Fibroblast of villous mesenchyme (primary cell): ENCODE data around the gene KCNN1. TPM values are rescaled to one million over a fixed set of nuclear protein-coding genes. Genes with fewer than 3 reads are reported as not detected.

Experiments used
- DNase-seq: peaks from one replicate; pipeline ENCODE4 v3.0.0-alpha.2; 2010; ENCODE audit warnings: low read depth
- H3K4me3 ChIP-seq: 2 replicates; pipeline ENCODE4 v1.5.1; 2011; ENCODE audit warnings: low read depth, mild to moderate bottlenecking, low read length
- total RNA-seq: library from RNA; depleted of rRNA; stranded (reverse); fragments of >200 nt; gene quantifications from 2 replicates; pipeline ENCODE4 v1.2.3, GENCODE V29; 2012
- TF ChIP-seq, protein P1 (sequence below): IDR thresholded peaks from 2 replicates; pipeline ENCODE4 v1.5.1; 2012; ENCODE audit warnings: low read depth, mild to moderate bottlenecking, low read length; ENCODE audit not compliant: insufficient read depth

The KCNN1 gene
- total RNA-seq, 1 donor, result under 0.01 TPM

DNA sequence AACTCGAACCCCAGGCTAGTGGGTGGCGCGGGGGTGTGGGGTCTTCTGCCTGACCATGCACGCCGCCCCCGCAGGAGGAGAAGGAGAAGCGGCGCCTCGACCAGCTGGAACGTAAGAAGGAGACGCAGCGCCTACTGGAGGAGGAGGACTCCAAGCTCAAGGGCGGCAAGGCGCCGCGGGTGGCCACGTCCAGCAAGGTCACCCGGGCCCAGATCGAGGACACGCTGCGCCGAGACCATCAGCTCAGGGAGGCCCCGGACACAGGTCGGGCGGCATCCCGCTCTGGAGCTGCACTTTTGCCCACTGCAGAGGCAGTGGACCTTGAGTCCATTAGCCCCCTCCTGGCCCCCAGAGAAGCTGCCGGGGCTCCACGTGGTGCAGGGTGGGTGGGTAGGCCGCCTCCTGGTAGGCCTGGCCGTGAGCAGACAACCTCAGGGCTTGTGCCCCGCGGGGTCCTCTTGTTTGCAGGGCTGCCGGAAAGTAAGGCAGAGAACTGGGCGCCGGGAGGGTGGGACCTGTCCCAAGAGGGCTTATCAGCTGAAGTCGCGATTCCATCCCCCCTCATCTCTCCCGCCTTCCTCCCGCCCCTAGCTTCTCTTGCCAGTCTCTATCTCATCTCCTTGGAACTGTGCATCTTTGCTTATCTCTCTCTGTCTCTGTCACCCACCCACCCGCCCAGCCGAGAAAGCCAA lies 24.2 kb upstream of the KCNN1 start:
- no peak for DNase-seq
- TF ChIP-seq, protein P1, sequence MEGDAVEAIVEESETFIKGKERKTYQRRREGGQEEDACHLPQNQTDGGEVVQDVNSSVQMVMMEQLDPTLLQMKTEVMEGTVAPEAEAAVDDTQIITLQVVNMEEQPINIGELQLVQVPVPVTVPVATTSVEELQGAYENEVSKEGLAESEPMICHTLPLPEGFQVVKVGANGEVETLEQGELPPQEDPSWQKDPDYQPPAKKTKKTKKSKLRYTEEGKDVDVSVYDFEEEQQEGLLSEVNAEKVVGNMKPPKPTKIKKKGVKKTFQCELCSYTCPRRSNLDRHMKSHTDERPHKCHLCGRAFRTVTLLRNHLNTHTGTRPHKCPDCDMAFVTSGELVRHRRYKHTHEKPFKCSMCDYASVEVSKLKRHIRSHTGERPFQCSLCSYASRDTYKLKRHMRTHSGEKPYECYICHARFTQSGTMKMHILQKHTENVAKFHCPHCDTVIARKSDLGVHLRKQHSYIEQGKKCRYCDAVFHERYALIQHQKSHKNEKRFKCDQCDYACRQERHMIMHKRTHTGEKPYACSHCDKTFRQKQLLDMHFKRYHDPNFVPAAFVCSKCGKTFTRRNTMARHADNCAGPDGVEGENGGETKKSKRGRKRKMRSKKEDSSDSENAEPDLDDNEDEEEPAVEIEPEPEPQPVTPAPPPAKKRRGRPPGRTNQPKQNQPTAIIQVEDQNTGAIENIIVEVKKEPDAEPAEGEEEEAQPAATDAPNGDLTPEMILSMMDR, result no peak

DNA sequence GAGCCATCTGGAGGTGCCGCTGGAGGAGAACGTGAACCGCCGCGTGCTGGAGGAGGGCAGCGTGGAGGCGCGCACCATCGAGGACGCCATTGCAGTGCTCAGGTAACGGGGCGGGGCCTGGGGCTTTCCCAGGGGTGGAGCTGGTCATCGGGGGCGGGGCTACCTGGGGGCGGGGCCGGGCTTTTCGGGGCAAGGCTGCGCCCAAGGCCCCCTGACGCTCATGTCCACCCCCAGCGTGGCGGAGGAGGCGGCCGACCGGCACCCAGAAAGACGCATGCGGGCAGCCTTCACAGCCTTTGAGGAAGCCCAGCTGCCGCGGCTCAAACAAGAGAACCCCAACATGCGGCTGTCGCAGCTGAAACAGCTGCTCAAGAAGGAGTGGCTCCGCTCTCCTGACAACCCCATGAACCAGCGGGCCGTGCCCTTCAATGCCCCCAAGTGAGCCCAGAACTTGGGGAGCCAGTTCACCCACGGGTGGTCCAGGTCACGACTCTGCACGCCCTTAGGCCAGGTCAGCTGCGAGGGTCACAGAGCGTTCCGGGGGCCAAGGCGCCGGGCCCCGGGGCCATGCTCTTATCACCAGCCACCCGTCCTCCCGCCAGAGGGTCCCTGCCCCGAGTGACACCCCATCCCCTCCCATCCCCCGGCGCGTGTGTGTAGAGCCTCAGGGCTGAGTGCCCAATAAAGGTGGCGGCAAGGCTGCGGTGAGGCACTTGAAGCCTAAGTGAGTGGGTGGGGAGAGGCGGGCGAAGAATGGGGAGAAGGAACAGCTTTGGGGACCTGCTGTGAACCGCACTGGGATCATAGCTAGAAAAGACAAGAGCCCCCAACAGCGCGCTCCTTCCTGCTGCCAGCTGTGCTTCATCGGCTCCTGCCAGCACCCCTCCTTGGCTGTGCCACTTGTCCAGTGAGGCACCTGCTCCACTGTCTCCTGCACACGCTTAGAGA lies 23.4 kb upstream of the KCNN1 start:
- no peak for DNase-seq
- TF ChIP-seq, protein P1, result no peak
- H3K4me3 ChIP-seq, result no peak overlapping the region

More for the DNA sequence above, 24.2 kb upstream of the KCNN1 start:
- H3K4me3 ChIP-seq, result no peak overlapping the region

DNA sequence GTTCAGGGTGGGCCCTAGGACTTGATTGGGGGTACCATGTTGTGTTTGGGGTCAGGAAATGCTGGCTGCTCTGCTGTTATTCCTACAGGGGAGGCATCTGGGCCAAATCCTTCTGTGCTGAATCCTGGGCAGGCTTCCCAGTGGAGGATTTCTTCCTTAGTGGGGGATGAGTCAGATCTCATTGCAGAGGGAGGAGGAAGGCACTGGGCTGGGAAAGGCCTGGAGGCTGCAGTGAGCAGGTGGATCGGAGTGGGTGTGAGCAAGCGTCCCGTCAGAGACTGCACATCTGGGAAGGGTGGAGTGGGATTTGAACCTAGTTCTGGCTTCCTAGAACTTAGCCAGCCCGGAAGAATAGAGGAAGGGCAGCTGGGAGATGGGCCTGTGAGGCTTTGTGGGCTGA lies 22.6 kb upstream of the KCNN1 start:
- no peak overlapping the region for H3K4me3 ChIP-seq
- peak; percentile 59 for DNase-seq
- TF ChIP-seq, protein P1, result no peak

DNA sequence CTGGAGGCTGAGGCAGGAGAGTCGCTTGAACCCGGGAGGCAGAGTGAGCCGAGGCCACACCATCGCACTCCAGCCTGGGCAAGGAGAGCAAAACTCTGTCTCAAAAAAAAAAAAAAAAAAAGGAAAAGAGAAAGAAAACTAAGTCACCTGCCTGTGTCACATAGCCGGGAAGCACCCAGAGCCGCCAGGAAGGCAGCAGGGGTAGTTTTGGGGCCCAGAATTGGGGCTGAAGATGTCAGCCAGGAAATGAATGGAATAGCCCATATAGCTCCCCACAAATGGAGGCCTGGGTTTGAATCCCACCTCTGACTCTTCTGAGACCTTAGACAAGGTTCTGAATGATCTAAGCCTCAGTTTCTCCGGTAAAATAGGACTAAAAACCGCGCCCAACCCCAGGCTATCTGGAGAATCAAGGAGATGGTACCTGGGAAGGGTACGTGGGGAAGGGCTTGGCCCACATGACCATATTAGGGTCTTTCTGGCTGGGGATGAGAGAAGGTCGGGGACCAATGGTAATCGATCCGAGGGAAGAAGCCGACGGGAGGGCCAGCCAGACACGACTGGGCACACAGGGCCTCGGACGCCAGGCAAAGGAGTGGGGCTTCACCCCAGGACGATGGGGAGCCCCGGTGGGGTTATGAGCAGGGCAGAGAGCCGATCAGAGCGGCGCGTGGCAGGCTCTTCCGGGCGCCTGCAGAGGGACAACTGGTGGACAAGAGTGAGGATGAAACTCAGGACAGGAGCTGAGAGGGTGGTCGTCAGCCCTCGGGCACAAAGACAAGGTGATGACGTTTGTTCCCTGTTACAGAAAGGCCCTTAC lies 19.7 kb upstream of the KCNN1 start:
- peak overlapping the region; percentile 58 for H3K4me3 ChIP-seq
- TF ChIP-seq, protein P1, result no peak
- DNase-seq, result no peak

DNA sequence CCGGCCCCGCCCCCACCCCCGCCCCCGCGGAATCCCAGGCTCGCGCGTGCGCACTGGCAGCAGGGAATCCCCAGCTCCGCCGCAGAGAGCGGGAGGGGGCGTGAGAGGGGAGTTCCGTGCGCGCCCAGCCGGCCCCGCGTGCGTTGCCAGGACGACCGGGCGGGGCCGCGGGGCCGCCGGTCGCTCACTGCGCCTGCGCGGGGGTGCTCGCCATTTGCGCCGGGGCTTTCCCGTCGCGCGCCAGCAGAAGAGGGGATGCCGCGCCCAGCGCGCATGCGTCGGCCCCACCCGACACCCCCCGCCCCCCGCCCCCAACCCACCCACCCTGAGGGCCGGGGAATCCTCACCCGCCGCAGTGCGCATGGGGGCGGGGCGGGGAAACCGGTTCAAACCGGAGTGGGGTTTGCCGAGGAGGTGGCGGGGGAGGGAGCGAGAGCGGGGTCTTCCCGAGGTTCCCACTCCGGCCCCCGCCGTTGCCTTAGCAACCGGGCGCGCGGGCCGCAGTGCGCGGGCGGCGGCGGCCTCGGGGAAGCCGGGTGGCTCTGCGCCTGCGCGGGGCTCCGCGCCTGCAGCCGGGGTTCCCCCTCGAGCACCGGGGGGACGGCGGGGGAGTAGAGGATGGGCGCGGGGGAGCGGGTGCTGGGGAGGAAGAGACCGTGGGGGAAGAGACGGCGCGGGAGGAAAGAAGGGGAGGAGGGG lies 18.9 kb upstream of the KCNN1 start:
- peak; percentile 91 for DNase-seq
- H3K4me3 ChIP-seq, result peak overlapping the region; percentile 58
- TF ChIP-seq, protein P1, result no peak

DNA sequence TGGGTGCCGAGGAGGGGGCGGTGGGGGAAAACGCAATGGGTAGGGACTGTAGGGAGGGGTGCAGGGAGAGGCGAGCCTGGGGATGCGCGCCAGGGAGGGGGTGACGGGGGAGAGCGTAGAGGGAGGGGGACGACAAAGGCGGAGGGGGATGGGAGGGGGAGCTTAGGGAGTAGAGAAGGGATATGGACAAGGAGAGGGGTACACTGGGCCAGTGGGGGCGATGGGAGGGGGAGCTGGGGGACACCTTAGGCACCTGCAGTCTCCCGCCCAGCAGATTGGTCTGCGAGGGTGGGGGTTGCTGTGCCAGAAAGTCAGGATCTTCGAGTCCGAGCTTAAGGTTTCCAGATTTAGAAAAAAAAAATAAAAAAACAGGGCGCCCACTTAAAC lies 18.4 kb upstream of the KCNN1 start:
- peak overlapping the region; percentile 57 for H3K4me3 ChIP-seq
- TF ChIP-seq, protein P1, result no peak
- DNase-seq, result no peak
